NCI-H2171 (cell line): Measurements from ENCODE around the gene OGFRL1.

Experiments used
- DNase-seq: peaks from one replicate; lab custom pipeline; 2025; lab: John Stamatoyannopoulos, UW

Gene OGFRL1

DNA sequence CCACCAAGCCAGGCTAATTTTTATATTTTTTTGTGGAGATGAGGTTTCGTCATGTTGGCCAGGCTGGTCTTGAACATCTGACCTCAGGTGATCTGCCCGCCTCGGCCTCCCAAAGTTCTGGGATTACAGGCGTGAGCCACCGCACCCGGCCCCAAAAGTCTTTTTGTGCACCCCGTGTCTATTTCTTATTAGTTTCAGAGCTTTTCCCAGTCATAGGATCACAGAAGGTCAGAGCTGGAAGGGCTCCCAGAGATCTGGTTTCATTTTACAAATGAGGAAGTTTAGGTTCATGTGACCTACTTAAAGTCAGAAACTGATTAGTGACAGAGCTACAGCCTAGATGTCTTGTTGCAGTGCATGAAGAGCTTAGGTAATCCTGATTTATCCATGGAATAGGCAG lies 1.6 kb upstream of the OGFRL1 start:
- DNase-seq, result peak; percentile 11

DNA sequence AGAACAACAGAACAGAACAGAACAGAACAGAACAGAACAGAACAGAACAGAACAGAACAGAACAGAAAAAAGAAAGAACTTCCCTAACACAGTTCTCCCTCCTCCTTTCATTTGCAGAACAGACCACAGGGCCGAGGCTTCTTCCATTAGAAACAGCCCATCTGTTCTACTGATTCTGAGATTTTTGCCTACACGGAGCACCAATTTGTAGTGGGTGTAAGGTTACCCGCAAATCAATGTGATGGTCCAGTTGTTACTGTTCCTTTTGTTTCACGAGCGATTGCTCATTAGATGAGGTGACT lies 734 bp upstream of the OGFRL1 start:
- DNase-seq, result peak; percentile 80

DNA sequence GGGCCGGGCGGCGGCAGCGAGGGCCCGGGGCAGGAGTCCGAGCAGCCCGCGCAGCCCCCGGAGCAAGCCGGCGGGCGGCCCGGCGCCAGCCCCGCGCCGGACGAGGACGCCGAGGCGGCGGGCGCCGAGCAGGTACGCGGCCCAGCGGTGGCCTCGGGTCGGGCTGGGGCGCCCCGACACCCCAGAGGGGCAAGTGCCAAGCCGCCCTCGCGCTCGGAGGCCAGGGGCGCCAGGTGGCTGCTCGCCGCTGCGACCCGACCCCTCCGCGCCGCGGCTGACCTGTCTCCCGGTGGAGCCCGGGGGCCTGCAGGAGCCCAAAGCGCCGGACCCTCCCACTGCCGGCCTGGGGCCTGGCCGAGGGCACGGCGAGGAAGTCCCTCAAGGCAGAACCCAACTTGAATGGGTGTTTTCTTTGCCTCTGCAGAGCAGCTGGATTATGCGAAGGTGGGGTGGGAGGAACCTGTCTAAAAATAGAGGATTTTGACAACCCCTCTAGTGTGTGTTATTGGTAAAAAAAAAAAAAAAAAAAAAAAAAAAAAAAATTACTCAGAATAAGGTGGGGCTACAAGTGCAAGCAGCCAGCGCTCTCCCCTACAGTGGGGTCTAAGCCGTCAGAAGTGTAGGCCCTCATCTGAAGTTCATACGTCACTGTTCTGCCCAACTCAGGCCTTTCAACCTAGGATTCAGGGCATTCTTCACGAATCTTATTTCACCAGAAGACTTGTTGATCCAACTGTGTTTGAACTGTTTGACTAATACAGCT lies 609 bp downstream of the OGFRL1 start:
- peak; percentile 22 for DNase-seq

- no peak for DNase-seq
Observed at GRCh38 chr6:71289802-71290175, 1.2 kb downstream of the OGFRL1 start.

- no peak for DNase-seq
Observed at GRCh38 chr6:71290611-71291010, 2.0 kb downstream of the OGFRL1 start.

DNA sequence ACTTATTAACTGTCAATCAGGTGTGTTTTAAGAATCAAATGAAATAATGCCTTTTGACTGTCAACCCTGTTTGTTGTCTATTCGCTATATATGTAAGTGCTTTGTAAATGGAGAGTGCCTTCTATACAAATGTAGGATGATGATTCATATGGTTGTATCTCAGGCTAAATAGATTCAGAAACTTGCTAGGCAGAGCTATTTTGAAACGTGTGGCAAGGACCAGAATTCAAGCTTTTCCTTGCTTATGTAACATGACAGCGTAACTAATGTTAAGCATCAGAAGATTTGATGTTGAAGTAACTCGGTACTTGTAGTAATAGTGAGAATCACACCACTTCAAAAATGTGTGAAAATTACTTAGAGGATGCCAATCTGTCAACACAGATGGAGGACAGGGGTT lies 3.4 kb downstream of the OGFRL1 start:
- DNase-seq, result no peak

GRCh38 chr6:71294121-71294523 lies 5.5 kb downstream of the OGFRL1 start:
- DNase-seq, result no peak

DNA sequence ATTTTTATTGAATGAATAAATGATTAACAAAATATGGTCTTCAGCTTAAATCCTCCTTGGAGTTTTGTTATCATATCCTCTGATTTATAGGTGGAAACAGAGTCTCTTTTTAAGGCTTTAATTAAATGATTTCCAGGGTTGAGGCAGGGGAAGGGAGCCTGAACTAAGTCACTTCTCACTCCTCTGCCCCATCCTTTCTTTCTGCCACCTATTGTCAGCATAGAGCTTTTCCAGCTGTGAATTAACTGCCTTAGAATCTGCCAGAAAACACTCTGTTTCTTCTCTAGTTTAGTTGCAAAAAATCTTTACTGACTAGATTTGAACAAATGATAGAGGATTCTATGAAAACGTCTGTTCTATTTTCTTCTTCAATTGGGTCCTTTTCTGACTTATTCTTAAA lies 9.8 kb downstream of the OGFRL1 start:
- no peak for DNase-seq

DNA sequence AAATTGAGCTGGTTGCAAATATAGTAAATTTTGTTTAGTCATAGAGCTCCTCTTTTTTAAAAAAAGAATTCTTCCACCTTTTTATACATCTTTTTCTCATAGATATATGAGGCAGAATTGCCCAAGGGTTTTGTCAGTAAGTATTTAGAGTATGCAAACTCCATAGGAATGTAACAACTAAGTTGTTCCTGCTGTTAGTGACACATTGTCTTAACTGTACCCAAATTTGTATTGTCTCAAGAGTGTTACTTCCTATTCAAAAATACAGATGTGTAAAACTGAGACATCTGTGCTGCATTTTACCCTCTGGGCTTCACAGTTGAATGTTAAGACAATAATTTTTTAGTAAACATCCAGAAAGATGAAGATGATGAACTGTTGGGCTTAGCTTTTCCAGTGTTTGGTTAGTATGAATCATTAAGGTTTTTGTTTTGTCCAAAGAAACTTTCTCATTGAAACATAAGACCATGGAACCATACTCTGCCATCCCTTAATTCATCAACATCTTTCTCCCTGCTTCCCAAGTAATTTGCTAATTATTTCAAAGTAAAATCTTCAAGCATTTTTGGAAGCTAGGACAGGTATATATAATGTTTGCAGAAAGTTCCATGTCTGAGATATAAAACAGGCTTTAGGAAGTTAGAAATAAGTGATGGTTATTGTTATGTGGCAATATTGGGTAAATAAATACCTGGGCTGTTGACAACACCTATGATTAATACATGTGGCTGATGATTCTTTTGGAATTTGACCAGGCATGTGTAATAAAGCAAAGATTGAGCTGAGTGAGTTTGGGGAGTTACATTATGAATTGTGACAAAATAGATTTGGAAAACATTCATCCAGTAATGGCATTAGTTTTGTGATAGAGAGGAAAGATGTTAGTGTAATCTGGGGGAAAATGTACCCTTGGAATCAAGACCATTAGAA lies 11.2 kb downstream of the OGFRL1 start:
- no peak for DNase-seq

GRCh38 chr6:71300561-71301168 lies 12.1 kb downstream of the OGFRL1 start:
- no peak for DNase-seq

- DNase-seq, result no peak
Observed at GRCh38 chr6:71301546-71301945, 12.9 kb downstream of the OGFRL1 start.

GRCh38 chr6:71309656-71310055 lies 21.0 kb downstream of the OGFRL1 start:
- no peak for DNase-seq

DNA sequence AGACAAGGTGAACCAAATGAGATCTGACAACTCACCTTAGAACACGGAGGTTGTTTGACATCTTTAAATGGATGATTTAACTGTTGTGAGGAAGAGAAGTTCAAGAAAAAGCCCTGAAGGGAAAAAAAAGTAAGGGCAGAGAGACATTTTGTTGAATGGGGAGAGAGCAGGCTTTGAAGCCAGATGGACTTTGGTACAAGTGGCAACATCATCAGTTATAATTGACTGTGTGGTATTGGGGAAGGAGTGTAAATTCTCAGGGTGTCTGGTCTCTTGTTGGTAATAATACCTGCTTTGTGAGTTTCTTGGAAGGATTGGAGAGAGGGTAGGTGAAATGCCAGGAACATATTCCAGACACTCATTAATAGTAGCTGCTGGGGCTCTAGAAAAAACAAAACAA lies 21.6 kb downstream of the OGFRL1 start:
- no peak for DNase-seq

GRCh38 chr6:71312089-71312488 lies 23.5 kb downstream of the OGFRL1 start:
- DNase-seq, result no peak

GRCh38 chr6:71317441-71317840 lies 28.8 kb downstream of the OGFRL1 start:
- DNase-seq, result no peak

DNA sequence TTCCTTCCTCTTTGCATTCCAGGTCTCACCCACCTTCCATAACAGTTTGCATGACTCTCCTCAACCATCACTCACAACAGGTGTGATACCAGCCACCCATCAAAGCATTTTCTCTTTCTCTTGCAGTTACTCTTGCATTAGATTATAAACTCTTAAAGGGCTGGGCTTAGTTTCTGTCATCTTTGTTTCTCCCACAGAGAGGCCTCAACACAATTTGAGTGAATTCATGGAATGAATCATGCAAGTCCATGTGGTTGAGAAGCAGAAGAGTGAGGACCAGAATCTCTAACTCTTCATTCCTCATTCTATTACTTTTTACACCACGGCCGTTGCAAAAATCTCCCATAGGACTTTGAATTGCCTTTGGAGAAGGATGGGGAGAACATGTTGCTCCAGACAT lies 31.4 kb downstream of the OGFRL1 start:
- DNase-seq, result no peak

DNA sequence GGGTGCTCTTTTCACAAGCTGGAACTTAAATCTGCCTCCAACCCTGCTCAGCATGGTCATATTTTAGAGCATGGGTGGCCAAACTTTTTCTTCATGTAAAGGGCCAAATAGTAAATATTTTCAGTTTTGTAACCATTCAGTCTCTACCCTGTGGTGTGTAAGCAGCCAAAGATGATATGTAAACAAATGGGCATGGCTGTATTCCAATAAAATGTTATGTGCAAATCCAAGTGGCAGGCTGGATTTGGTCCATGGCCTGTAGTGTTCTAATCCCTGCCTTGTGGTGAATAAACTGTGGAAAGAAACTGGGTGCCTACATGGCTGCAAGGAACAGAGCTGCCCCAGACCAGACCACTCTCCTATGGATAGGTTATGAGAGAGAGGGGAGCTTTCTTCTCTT lies 32.7 kb downstream of the OGFRL1 start:
- no peak for DNase-seq

- no peak for DNase-seq
Observed at GRCh38 chr6:71324194-71324785, 35.7 kb downstream of the OGFRL1 start.

GRCh38 chr6:71326611-71327010 lies 38.0 kb downstream of the OGFRL1 start:
- DNase-seq, result no peak

DNA sequence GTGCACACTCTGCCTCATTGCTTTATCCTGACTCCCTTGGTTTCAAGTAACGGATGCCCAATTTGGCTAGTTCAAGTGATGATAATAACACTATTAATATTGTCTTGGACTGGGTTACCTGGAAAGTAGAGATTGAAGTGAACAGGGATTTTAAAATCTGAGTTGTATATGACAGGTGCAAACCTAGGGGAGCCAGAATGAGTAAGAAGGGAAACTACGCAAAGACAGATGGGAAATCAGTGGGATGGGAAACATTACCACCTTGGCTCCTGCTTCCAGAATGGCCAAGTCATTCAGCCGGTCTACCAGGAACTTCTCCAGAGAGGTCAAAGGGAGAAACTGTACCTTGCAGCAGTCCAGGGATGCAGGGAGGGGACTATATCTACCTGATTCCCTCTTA lies 41.9 kb downstream of the OGFRL1 start:
- DNase-seq, result no peak

- no peak for DNase-seq
Observed at GRCh38 chr6:71332012-71332411, 43.4 kb downstream of the OGFRL1 start.

DNA sequence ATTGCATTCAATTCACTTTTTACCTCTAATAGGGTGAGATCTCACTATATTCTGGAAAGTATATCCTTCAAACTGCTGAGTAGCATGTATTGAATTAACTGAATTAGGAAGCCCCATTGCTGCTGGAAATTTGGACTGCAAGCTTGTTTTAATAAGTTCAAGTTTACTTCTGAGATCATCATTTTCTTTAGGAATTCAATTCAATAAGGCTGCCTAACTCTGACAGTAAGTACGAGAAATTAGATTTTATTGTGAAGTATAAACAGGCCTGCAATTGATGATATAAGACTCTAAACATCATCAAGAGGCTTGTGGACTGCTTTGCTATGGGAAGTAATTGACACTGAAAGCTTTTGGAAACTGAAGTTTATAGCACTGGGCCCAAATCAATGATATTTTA lies 44.4 kb downstream of the OGFRL1 start:
- DNase-seq, result no peak

DNA sequence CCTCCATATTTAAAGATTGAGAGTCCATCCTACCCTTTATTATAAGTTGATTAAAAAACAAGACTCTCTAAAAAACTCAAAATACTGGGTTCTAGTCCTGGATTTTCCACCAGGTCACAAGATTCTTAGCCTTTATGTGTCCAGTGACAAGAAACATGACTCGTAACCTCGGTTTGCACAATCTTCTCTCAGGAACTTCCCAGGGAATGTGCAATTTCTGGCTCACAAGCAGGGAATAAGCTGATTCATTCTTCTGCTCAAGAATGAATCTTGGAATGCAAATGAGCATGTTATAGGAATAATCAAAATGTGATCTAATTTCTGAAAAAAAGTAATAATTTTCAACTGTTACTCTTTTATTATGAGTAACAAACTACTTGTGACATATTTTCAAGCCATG lies 45.1 kb downstream of the OGFRL1 start:
- no peak for DNase-seq
